ENCODE data around the gene PPHLN1.
"Not testable (repeated sequence)": the region's sequence is repeated elsewhere in the genome, so short reads cannot be mapped to it uniquely, and the experiment has no call there.

The PPHLN1 gene

DNA sequence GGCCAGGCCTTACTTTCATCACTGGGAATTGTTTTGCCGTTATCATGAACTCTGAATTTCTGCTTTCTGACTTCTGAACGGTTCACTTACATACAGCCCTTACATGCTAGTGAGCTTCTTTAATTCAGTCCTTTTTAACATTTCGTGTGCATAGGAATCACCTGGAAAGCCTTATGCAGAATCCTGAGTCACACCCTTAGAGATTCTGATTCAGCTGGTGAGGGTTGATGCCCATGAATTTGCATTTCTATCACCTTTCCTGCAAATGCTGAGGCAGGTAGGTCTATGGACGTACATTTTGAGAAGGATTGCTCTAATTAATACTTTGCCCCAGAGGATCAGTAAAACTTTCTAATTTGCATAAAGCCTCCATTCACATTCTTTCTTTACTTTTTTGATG is 44.0 kb downstream of the PPHLN1 start:
- no peak for DNase-seq

DNA sequence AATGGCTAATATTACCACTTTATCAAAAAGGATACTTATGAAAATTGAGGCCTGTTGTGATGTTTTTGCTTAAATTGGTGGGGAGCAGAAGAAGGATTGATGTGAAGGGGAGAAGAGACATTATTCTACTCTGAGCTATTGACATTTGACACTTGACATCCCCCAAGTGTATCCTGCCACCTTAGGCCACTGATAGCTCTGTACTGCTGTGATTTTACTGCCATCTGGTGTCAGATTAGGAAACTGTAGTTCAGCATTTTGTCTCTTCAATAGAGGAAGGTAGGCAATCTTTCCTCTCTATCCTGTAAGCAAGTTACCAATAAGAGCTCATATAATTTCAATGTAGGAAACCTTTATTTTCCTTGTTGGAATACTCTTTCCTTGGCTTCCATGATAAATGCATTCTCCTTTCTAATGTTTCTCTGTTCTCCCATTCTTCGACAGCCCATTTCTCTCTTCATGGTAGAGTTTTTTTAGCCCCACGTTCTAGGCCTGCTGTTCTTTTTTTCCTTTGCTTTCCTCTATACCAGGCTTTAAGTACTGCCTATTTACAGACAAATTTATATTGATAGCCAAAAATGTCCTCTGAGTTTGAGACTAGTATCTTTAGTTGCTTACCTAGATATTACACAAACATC is 46.3 kb downstream of the PPHLN1 start:
- peak in 3 of 51 donors; percentile 3 to 29 (median 9) for DNase-seq

DNA sequence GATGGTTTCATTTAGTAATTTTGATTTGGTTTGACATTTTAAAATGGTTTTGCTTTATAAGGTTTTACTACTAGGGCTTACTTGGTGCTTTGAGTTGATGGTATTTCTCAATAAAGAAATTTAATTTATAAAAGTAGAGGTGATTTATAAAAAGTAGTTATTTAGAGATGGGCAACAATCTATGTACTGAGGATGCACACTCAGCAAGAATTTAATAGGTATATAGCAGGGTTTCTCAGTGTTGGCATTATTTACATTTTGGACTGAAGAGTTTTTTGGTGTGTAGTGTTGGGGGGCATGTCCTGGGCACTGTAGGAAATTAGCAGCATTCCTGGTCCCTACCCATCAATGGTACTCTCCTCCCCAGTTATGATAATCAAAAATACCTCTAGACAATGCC is 47.7 kb downstream of the PPHLN1 start:
- DNase-seq: no peak

DNA sequence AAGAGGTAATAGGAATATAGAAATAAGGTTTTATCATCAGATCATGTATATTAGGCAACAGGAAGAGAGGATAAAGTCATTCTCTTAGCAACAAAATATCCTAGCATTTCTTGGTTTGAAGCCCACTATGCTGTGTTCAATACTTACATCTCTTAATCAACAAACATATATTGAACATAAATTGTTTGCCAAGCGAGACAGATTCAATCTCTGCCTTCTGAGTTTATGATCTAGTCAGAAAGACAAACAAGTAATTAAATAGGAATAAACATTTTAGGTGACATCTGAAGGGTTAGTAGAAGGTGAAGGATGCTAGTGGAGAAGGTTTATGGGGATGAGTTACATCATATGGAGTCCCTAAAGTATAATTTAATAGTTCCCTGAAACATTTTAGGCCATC is 54.8 kb downstream of the PPHLN1 start:
- no peak for DNase-seq

DNA sequence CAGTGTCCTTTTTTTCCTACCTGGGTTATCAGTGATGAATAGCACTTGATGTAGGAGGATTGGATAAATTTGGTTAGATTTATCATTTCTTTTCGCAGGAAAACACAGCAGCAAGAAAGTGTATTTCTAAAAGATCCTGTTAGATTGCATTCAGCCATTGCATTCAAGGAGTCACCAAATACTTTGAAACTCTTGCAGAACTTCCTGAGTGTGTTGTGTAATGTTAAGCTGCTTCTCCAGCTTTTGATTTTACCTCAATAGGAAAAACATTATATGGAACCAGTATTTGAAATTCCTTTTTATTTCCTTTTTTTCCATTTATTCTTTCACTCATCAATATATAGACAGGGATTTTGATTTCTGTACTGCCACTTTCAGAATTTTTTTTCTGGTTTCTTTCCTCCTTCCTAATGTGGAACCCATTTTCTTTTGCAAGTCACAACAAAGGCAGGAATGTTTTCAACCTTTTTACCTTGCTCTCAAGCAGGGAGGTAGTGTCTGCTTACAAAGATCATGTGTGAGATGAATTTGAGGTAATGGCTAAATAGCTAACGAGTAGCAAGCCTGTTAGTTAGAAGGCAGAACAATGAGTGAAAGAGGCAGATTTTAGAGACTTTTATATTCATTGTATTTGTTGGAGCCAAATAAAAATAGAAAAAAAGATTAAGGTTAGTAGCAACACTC is 56.2 kb downstream of the PPHLN1 start:
- DNase-seq: no peak

DNA sequence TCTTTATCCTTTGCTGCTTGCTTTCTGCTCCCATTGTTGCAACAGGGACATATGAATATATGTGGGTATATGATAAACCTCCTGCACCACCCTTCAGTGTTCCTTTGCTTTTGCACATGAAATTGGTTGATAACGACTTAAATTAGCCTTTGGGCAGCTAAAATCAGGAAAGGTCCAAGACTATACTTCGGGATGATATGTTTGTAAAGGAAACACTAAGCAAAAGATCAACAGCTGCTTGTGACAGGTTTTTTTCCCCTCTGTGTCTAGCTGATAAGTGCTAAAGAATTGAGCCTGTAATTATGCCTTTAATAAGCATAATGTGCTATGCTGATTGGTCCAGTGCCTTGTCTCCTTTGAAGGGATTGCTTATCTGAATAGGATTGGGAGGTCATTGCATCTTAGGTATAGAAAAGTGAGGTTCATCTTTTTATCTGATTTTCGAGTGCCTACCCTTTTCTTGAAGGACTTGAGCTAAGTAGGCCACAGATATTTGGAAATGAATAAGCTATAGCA is 59.4 kb downstream of the PPHLN1 start:
- DNase-seq: no peak

DNA sequence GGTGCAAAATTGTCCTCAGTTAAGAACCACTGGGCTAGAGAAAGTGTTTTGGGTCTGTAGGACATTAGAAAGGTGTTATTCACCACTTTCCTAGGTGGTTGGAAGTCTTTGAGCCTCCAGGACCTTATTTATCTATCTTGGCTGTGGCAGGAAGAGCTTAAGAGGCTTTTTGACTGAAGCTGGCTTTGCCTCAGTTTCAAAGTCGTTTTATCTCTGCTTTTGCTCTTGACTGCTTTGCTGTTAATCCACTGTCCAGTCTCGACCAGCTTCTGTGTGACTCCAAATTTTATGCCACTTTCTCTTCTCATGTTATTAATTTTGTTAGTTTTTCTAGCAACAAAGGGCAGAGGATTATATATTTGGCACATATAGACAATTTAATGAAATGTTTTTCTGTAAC is 60.3 kb downstream of the PPHLN1 start:
- no peak for DNase-seq

DNA sequence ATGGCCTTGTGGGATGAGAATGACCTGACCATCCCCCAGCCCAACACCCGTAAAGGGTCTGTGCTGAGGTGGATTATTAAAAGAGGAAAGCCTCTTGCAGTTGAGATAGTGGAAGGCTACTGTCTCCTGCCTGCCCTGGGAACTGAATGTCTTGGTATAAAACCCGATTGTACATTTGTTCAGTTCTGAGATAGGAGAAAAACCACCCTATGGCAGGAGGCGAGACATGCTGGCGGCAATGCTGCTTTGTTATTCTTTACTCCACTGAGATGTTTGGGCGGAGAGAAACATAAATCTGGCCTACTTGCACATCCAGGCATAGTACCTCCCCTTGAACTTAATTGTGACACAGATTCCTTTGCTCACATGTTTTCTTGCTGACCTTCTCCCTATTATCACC is 62.1 kb downstream of the PPHLN1 start:
- not testable (repeated sequence) for DNase-seq

DNA sequence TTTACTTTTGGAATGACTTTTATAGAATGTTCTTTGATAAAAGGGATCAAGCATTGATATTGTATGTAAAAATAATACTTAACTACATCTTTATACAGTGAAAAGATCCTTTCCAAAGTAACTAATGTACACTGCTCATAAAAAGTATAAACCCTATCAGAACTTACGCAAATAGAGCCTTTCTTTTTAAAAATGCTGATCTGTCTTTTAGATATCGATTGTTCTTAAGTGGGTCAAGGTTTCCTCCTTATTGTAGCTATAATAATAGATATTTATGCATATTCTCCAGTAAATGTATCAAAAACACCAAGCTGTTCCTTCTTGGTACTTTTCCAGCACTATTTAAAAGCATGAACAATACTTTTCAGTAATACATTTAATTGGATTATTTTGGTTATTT is 68.5 kb downstream of the PPHLN1 start:
- no peak for DNase-seq

DNA sequence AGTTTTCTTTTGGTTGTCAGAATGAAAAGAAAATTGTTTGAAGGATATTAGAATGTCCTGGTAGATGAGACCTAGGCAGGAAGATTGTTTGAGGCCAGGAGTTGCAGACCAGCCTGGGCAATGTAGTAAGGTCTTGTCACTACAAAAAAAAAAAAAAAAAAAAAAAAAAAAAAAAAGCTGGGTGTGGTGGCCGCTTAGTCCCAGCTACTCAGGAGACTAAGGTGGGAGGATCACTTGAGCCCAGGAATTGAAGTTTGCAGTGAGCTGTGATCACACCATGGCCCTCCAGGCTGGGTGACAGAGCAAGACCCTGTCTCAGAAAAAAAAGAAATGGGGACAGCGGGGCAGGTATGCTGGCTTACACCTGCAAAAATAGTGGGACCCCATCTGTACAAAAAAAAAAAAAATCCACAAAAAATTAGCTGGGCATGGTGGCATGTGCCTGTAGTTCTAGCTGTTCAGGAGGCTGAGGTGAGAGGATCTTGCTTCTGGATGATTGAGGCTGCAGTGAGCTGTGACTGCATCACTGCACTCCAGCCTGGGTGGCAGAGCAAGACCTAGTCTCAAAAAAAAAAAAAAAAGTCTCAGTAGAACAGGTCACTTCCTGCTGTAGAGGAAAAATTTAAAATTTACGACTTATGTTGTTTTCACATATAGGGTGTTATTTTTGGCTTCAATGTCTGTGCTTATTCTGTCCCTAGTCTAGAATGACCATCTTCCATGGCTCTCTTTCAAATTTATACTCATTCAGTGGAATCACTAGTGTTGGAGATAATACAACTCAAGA is 70.7 kb downstream of the PPHLN1 start:
- DNase-seq: no peak

DNA sequence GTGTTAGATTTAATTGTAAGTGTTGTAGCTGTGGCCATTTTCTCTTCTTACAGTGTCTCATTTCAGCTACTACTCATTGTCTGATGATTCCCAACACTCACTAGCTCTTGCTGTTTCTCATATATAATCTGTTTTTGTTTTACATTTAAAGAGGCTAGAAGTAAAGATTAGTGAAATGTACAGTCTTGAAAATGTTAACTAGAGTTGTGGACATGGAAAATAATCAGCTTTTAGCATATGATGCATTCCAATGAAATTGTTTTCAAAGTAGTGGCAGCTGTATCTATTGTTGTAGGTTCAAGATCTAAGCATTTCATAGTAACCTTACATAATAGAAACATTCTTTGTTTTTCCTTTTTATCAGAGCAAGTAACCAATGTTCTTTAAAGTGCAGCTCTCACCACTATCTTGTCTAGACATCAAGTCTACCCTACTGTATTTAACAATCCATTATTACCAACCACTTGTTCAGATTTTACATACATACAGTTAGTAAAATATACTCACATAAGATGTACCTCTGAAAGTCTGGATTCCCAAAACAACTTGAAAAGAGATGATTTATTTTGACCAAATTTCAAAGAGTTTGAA is 76.9 kb downstream of the PPHLN1 start:
- DNase-seq: no peak

DNA sequence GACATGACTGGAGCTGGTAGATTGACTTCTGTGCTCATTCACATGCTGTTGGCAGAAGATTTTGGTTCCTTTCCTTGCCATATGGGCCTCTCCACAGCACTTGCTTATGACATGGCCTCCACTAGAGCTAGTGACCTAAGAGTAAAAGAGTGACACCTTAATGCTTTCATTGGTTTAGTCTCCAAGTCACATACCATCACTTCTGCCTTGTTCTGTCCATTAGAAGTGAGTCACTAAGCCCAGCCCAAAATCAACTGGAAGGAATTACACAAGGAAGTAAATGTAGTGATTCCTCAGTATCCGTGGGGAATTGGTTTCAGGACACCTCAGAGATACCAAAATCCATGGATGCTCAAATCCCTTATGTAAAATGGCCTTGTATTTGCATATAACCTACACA is 81.3 kb downstream of the PPHLN1 start:
- no peak for DNase-seq

DNA sequence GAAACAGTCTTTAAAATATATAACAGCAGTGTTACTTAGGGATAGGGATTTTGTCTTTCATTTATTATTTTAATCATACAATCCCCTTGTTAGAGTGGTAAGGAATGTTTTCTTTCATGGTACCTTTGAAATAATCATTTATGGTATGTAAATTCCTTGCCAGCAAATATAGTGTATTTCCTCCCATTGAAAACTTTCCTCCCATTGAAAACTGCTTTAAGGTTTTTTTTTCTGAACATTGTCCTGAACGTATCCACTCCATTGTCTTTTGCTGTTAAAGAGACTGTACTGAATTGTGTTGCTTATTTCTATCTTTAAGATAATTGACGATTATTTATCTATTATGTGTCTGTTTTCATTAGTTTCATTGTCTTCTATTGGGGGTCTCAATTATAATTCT is 83.5 kb downstream of the PPHLN1 start:
- DNase-seq: no peak

DNA sequence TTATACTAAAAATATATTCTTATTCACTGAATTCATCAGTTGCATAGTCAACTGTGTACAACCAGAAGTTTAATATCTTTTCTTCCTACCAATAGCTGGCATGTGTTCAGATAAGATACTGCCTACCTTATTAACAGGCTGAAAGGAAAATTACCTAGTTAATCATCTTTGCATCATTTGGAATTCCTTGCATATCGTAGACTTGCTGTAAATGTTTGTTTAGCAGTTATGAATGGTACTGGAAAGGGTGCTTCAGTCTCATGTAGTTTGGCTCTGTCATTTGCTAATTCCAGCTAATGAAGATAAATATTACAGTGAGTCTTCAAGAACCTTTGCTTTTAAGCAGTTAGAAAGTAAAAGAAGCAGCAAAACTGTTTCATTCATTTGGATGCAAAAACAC is 84.4 kb downstream of the PPHLN1 start:
- DNase-seq: no peak

DNA sequence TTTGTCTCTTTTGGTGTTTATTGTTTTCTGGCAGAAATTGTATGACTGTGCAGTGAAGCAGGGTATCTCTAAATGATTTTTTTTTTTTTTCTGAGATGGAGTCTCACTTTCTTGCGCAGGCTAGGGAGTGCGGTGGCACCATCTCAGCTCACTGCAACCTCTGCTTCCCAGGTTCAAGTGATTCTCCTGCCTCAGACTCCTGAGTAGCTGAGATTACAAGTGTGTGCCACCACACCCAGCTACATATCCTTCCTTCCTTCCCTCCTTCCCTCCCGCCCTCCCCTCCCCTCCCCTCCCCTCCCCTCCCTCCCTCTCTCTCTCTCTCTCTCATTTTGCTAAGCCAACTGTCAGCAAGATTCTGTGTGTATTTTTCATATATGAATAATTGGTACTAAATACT is 94.4 kb downstream of the PPHLN1 start:
- DNase-seq: no peak

DNA sequence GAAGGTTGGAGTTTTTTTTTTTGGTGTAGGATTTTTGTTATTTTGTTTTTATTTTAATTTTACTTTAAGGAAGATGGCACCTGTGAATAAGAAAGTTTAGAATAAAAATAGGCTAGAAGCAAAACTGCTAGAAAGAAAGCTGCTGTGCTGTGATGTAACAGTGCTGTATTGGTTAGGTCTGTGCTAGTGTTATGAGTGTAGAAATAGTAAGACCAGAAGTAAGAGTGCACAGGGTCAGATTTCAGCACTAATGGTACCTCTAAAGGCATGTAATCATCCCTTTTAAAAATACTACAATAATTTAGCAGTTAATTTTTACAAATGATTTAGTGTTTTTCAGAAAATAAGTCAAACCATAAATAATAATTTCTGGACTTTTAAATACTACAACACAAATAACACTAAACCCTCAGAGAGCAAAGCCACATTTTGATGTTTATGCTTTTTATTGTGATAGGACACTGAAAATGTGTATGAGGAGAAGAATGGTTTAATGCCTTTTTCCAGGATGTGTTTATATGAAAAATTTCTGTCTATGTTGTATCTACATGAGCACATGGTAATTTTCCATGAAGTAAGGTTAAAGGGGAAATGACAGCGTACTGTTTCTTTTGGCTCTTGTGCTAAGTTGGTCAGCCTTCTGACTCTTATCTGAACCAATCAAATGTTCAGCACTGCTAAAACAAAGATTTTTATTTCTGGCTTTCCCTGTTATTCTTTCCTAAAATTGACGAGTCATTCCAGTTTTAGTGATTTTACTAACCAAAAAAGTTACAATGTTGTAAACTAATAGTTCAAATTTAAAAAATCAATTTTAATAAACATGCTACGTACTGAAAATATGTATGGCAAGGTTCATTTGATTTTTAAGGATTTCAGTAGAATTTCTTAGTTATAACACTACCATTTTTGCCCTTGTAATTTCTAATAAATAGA is 96.1 kb downstream of the PPHLN1 start:
- DNase-seq: no peak

DNA sequence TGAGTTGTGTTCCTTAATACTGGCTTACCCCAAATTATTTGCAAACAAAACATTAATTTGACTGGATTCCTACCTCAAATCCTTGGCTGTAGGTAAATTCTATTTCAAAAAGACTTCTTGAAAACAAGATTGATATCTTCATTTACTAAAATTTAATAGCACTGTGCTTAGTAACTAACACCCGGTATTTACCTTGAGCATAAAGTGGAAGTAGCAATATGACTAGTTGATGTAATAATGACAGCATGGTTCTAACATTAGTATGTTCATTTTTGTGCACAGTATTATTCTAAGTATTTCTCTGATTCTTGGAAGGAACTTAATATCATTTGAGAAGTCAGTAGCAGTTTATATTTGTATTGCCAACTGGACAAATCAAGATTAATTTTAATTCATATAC is 96.8 kb downstream of the PPHLN1 start:
- no peak for DNase-seq

DNA sequence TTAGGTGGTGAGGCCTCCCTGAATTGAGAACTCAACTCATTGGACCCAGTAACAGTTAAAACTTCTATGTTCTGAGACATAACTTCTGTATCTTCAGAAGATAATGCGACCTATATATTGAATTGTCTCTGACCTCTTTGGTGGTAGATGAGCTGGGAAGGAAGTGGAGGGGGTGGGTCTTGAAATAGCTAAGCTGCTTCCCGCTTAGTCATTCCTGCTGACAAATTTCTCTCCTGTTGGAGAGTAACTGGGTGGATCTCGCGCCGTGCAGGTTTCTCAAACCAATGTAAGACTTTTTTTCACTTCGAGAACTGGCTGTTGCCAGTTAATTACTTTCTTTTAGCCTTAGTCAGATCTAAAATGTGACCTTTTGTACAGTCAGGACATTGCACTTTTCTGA is 100.8 kb downstream of the PPHLN1 start:
- peak in 2 of 51 donors; percentile 2 to 4 for DNase-seq

DNA sequence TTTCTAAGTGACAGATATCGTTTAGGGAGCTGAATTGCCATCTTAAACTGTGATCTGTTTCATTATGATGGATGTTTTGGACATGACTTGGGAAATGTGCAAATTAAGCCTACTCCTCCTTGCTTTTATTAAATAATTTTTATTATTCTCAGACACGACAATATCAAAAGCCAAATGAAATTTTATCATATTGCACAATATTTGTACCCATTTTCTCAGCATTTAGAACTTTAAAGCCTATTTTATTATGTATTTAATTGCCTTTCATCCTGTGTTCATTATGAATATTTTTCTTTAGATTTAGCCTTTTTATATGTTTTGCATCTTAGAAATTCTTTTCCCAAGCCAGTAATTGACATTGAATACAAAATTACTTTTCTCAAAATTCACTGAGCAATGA is 102.9 kb downstream of the PPHLN1 start:
- DNase-seq: no peak

DNA sequence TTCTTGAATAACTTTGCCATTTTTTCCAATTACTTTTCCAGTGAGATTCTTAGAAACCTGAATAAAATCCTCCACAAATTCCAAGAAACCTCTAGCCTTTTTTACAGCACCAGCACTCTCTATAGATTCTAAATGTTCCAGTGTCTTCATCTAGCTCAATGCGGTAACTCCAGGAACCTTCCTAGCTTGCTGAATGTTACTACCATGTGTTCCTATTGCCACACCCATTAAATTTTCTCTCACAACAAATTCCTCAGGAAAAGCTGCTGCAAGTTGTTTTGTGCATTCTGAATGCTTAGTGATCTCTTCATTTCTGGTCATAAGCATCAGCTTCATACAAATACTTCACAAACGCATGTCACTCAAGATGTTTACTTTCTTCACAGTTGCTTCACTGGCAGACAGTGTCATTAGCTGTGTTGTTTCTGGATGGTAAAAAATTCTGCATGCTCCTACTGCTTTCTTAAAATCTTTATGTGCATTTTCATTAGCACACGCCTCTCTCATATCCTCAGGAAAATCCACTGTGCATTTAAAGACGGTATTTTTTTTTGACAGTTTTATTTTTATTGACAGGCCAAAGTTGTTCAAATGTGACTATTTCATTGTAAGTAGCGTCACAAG is 106.7 kb downstream of the PPHLN1 start:
- no peak for DNase-seq

DNA sequence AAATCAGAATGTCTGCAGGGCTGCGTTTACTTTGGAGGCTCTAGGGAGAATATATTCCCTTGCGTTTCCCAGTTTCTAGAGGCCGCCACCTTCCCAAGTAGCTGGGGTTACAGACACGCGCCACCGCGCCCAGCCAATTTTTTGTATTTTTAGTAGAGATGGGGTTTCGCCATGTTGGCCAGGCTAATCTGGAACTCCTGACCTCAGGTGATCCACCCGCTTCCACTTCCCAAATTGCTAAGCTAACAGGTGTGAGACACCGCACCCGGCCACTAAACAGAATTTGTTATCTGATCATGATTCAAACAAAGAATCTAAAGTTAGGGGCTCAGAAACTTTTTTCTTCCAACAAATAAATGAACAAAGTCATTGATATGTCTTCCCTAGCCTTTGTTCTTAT is 114.6 kb downstream of the PPHLN1 start:
- DNase-seq: no peak

Data from hypothalamus (tissue), 51 donors.